ENCODE data around the gene FAM13A. TPM values are rescaled to one million over a fixed set of nuclear protein-coding genes. Genes with fewer than 3 reads are reported as not detected.
A peak's percentile ranks its signal among the peaks of the same experiment; 100 is the strongest.

Gene FAM13A
- total RNA-seq, 4 donors from 2014 or later: 17.7 to 80.3 (median 46.2) TPM

DNA sequence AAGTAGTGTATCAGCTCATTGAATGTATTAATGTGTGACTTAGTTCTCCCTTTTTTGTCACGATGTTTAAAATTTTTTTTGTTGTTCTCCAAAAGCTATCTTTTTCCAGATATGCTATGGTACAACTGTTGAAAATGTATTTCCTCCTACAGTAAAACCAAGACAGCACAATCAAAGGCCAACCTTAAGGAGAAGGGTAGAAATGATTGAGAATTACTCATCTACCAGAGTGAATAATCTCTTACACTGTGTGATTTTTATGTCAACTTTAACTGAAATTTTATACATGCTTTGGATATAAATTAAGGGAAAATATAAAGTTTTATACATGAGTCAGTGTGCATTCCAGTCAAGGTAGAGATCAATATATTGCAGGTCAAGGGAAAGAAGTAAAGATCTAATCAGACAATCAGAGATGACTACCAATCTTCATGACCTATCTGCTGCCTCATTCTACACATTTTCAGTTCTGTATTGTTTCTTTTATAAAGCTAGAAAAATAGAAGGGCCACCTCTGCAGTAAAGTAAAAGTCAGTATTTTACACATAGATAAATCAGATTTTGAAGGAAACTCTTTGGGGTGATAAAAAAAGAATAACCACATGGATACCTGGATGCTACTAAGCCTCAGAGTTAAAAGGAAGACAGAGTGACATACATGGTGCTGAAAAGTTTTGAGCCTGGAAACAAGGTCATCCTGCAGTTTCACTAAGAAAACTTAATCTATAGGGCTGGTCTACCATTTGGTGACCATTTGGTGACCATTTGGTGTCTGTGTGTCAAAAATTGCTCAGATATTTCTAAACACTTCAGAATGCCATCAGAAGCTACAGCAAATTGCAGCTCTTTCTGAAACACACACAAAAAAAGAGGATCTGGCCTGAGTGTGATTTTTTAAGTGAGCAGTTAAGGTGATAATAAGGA lies 1.6 kb downstream of the FAM13A start:
- Histone ChIP-seq H3K36me3 (no peaks in the 10 kb centered on the region), H3K27ac (peak overlapping the region in 1 of 2 donors; percentile 88), H3K4me3 (peak overlapping the region in 1 of 2 donors; percentile 43), H3K27me3 (no peaks in the 10 kb centered on the region), H3K4me1 (peaks cover 0 to 16% of the 10 kb centered on the region in 2 donors), H3K9me3 (no peaks in the 10 kb centered on the region)
- no peak for DNase-seq
- intact Hi-C loops (cut with DNase I; ENCODE audit: low total_unique reads): no loop called here
- TF ChIP-seq POLR2A (IDR thresholded peaks at IDR 0.05): no peak

- no peaks in the 10 kb centered on the region for H3K9me3 ChIP-seq
- no peak for DNase-seq
- peak overlapping the region in 1 of 2 donors; percentile 43 for H3K4me3 ChIP-seq
- no peak overlapping the region for H3K27ac ChIP-seq
- TF ChIP-seq CTCF (IDR thresholded peaks at IDR 0.05) (no peak), POLR2A (IDR thresholded peaks at IDR 0.05) (no peak)
- H3K27me3 ChIP-seq: no peaks in the 10 kb centered on the region
- no peaks in the 10 kb centered on the region for H3K36me3 ChIP-seq
- intact Hi-C loops (cut with DNase I; ENCODE audit: low total_unique reads): no loop called here
- peaks cover 0 to 16% of the 10 kb centered on the region in 2 donors for H3K4me1 ChIP-seq
Measured at GRCh38 chr4:89054627-89055026, 2.4 kb downstream of the FAM13A start.

DNA sequence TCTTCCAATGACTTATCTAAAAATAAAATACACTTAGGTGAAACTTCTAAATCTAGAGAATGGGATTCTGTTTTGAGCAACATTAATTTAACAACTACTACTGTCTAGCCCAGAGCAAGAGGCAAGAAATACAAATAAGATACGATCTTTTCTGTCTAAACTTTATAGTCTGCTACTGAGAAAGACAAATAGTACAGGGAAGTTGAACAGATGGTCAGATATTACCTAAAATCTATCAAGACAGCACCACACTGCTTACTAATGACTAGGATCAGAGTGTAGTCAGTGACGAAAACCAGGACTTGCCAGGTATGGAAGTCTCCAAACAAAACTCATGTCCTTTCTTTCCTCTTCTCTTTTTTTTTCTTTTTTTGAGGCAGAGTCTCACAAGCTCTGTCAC lies 7.1 kb downstream of the FAM13A start:
- Histone ChIP-seq H3K4me1 (peaks cover 0 to 10% of the 10 kb centered on the region in 2 donors), H3K36me3 (no peaks in the 10 kb centered on the region), H3K27me3 (no peaks in the 10 kb centered on the region), H3K9me3 (no peaks in the 10 kb centered on the region), H3K4me3 (no peak overlapping the region), H3K27ac (no peak overlapping the region)
- no peak for DNase-seq
- intact Hi-C loops (cut with DNase I; ENCODE audit: low total_unique reads): no loop called here
- TF ChIP-seq POLR2A (IDR thresholded peaks at IDR 0.05) (no peak), CTCF (IDR thresholded peaks at IDR 0.05) (no peak)

DNA sequence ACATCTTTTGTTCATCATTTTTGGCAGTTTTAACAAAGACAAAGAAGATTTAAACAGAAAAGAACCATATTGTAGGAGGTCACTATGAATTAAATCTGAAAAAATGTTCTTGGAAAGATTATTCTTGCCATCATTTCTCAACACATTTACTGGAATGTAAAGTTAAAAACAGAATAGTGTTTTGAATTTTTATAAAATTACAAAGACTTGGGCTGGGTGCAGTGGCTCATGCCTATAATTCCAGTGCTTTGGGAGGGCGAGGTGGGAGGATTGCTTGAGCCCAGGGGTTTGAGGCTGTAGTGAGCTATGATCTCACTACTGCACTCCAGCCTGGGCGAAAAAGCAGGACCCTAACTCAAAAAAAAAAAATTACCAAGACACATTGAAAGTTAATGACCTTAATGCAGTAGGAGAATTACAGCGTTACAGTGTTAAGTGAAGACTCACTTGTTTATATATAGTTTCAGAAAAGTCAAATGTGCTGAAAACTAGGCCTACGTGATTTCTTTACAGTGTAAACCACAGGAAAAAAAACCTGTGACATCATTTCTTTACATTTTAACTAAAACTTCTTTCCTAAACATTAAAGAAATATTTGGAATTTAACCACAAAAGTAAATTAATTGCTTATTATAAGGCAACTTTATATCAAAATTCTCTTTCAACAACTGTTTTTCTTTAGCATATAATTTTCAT lies 7.9 kb downstream of the FAM13A start:
- no peaks in the 10 kb centered on the region for H3K36me3 ChIP-seq
- H3K27me3 ChIP-seq: no peaks in the 10 kb centered on the region
- H3K27ac ChIP-seq: no peak overlapping the region
- TF ChIP-seq POLR2A (IDR thresholded peaks at IDR 0.05) (no peak), CTCF (IDR thresholded peaks at IDR 0.05) (no peak)
- H3K4me1 ChIP-seq: peaks cover 0 to 2% of the 10 kb centered on the region in 2 donors
- intact Hi-C loops (cut with DNase I; ENCODE audit: low total_unique reads): no loop called here
- H3K4me3 ChIP-seq: no peak overlapping the region
- DNase-seq: no peak
- no peaks in the 10 kb centered on the region for H3K9me3 ChIP-seq

DNA sequence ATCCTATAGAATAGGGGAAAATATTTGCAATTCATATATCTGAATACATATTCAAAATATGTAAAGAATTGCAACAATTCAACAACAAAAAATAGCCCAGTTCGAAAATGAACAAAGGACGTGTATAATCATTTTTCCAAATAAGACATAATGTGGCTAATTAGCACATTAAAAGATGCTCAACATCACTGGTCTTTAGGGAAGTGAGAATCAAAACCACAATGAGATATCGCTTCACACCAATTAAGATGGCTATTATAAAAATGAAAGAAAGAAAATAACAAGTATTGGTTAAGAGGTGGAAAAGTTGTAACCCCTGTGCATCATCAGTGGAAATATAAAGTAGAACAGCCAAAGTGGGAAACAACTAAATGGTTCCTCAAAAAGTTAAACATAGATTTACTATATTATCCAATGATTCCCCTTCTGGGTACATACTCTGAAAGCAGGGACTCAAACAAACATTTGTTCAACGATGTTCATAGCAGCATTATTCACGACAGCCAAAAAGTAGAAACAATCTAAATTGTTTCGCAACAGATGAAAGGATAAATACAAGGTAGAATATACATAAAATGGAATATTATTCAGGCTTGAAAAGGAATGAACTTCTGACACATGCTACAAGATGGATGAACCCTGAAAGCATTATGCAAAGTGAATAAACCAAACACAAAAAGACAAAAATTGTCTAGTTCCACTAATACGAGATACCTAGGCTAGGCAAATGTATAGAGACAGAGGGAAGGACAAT lies 12.7 kb downstream of the FAM13A start:
- Histone ChIP-seq H3K27ac (no peak overlapping the region), H3K36me3 (no peaks in the 10 kb centered on the region), H3K4me1 (no peaks in the 10 kb centered on the region), H3K4me3 (no peak overlapping the region), H3K27me3 (no peaks in the 10 kb centered on the region), H3K9me3 (no peaks in the 10 kb centered on the region)
- TF ChIP-seq CTCF (IDR thresholded peaks at IDR 0.05): no peak
- no peak for TF ChIP-seq POLR2A (IDR thresholded peaks at IDR 0.05)
- intact Hi-C loops (cut with DNase I; ENCODE audit: low total_unique reads): no loop called here
- no peak for DNase-seq

All from uterus (tissue), 4 donors.